ENCODE results near the gene GPR132. TPM values are rescaled to one million over a fixed set of nuclear protein-coding genes. Genes with fewer than 3 reads are reported as not detected.

Gene GPR132
- total RNA-seq, 2 experiments from 2014 or later = 15.1 to 16.4 TPM

DNA sequence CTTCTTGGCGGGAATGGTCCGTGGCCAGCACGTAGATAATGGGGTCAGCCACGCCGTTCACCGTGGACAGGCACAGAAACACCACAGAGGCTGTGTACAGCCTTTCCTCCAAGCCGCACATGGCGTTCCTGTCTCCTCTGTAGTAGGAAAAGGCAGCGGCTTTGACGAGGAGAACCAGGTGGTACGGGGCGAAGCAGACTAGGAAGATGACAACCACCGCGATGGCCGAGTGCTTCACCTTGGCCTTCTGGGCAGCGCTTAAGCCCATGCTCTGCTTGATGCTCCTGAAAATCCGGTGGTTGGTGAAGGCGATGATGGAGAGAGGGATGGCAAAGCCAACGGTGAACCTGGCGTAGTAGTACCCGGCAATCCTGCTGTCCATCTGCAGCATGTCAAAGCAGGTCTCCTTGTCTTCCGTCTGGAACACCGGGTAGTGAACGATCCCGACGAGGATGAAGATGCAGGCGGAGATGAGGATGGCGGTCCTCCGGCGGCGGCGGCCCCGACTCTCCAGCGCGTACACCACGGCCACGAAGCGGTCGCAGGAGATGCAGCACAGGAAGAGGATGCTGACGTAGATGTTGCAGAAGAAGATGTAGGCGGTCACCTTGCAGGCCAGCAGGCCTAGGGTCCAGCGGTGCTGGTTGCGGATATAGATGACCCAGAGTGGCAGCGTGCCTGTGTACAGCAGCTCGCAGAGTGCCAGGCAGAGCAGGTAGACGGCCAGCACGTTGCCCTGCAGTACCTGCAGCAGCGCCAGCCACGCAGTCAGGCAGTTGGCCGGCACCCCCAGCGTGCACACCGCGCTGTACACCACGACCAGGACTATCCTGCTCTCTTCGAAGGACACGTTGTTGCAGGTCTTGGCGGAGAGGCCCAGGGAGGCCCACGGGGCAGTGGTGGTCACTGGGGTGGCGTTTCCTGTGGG is 13.8 kb downstream of the GPR132 start:
- peaks cover 29% of the 10 kb centered on the region for H3K36me3 Mint-ChIP-seq (ENCODE audit: low read depth)
- H3K9me3 Mint-ChIP-seq = no peaks in the 10 kb centered on the region
- CTCF ChIA-PET = no interaction called here
- peaks cover 8% of the 10 kb centered on the region for H3K4me1 Mint-ChIP-seq (ENCODE audit: low read depth)
- no peak for TF ChIP-seq CTCF (IDR thresholded peaks at IDR 0.05)
- DNase-seq = no peak
- no peak for ATAC-seq
- H3K27ac Mint-ChIP-seq = no peak overlapping the region
- H3K27me3 Mint-ChIP-seq = no peaks in the 10 kb centered on the region
- intact Hi-C loops (cut with micrococcal nuclease) = no loop called here
- no peak overlapping the region for H3K4me3 Mint-ChIP-seq
- POLR2A ChIA-PET = no interaction called here

- Mint-ChIP-seq H3K27ac (no peak overlapping the region), H3K27me3 (no peaks in the 10 kb centered on the region), H3K4me3 (no peak overlapping the region), H3K4me1 (ENCODE audit: low read depth) (peaks cover 12% of the 10 kb centered on the region), H3K36me3 (ENCODE audit: low read depth) (peaks cover 29% of the 10 kb centered on the region), H3K9me3 (no peaks in the 10 kb centered on the region)
- intact Hi-C loops (cut with micrococcal nuclease) = no loop called here
- TF ChIP-seq CTCF (IDR thresholded peaks at IDR 0.05) = no peak
- POLR2A ChIA-PET = no interaction called here
- ATAC-seq = no peak
- no peak for DNase-seq
- CTCF ChIA-PET = interaction anchor here (0.8 kb wide), 1 partner anchor 36 kb away, joined by 3 read pairs; no protein-coding TSS in a partner anchor
Observed at GRCh38 chr14:105050551-105050897, 14.7 kb downstream of the GPR132 start.

- no peak for DNase-seq
- intact Hi-C loops (cut with micrococcal nuclease) = no loop called here
- Mint-ChIP-seq H3K27me3 (peaks cover under 1% of the 10 kb centered on the region), H3K9me3 (no peaks in the 10 kb centered on the region), H3K36me3 (ENCODE audit: low read depth) (peaks cover 26% of the 10 kb centered on the region), H3K4me1 (ENCODE audit: low read depth) (peaks cover 12% of the 10 kb centered on the region), H3K4me3 (no peak overlapping the region), H3K27ac (no peak overlapping the region)
- ATAC-seq = no peak
- ChIA-PET POLR2A (no interaction called here), CTCF (interaction anchor here (0.8 kb wide), 1 partner anchor 37 kb away, joined by 3 read pairs; no protein-coding TSS in a partner anchor)
- TF ChIP-seq CTCF (IDR thresholded peaks at IDR 0.05) = no peak
Observed at GRCh38 chr14:105049753-105050550, 15.3 kb downstream of the GPR132 start.

- Mint-ChIP-seq H3K36me3 (ENCODE audit: low read depth) (peaks cover 18% of the 10 kb centered on the region), H3K4me3 (no peak overlapping the region), H3K9me3 (no peaks in the 10 kb centered on the region), H3K27ac (no peak overlapping the region), H3K4me1 (ENCODE audit: low read depth) (peaks cover 16% of the 10 kb centered on the region), H3K27me3 (peaks cover 9% of the 10 kb centered on the region)
- ATAC-seq = no peak
- no peak for DNase-seq
- ChIA-PET CTCF (interaction anchor here (0.8 to 6.3 kb wide), 7 partner anchors 12 to 72 kb away, joined by 3 to 87 read pairs (median 4); no protein-coding TSS in a partner anchor), POLR2A (interaction anchor here (0.6 to 3.6 kb wide), 6 partner anchors 12 to 74 kb away, joined by 3 to 12 read pairs (median 4); partner anchors contain the start of gene CDCA4)
- no peak for TF ChIP-seq CTCF (IDR thresholded peaks at IDR 0.05)
- intact Hi-C loops (cut with micrococcal nuclease) = no loop called here
Observed at GRCh38 chr14:105047283-105048016, 17.8 kb downstream of the GPR132 start.
